Mucosa of stomach (tissue), 1 donor: ENCODE results near the gene INAFM2.

Source experiments
- H3K27me3 ChIP-seq: one replicate; pipeline ENCODE4 v1.7.0; 2013; ENCODE audit warnings: mild to moderate bottlenecking, low read length; ENCODE audit not compliant: control insufficient read depth, insufficient read depth
- H3K36me3 ChIP-seq: one replicate; pipeline ENCODE4 v1.7.0; 2013; ENCODE audit warnings: low read length; ENCODE audit not compliant: control insufficient read depth, insufficient read depth
- H3K4me1 ChIP-seq: one replicate; pipeline ENCODE4 v1.7.0; 2013; ENCODE audit warnings: mild to moderate bottlenecking, low read length; ENCODE audit not compliant: control insufficient read depth, insufficient read depth
- H3K4me3 ChIP-seq: one replicate; pipeline ENCODE4 v1.7.0; 2013; ENCODE audit warnings: low read length
- H3K9ac ChIP-seq: one replicate; pipeline ENCODE4 v1.7.0; 2013; ENCODE audit warnings: mild to moderate bottlenecking, low read length, moderate library complexity
- H3K9me3 ChIP-seq: one replicate; pipeline ENCODE4 v1.7.0; 2013; ENCODE audit warnings: mild to moderate bottlenecking, low read length, moderate library complexity; ENCODE audit not compliant: control insufficient read depth
- donor health status: Pancreatic carcinoma.

INAFM2 gene

GRCh38 chr15:40355976-40356585 is 32.6 kb downstream of the INAFM2 start:
- Histone ChIP-seq H3K4me3 (no peak overlapping the region), H3K9ac (no peak overlapping the region), H3K27me3 (no peaks in the 10 kb centered on the region), H3K36me3 (no peaks in the 10 kb centered on the region), H3K9me3 (no peaks in the 10 kb centered on the region), H3K4me1 (peaks cover 47% of the 10 kb centered on the region)

GRCh38 chr15:40357246-40357645 is 33.8 kb downstream of the INAFM2 start:
- Histone ChIP-seq H3K9ac (no peak overlapping the region), H3K4me3 (no peak overlapping the region), H3K4me1 (peaks cover 44% of the 10 kb centered on the region)

GRCh38 chr15:40357723-40358470 is 34.4 kb downstream of the INAFM2 start, which contains the start of gene DISP2:
Gene DISP2 (plus strand): TSS chr15:40358219. CDS start chr15:40358322, 103 bp downstream.
- Histone ChIP-seq H3K36me3 (no peaks in the 10 kb centered on the region), H3K27me3 (no peaks in the 10 kb centered on the region), H3K4me3 (no peak within 1 kb of the TSS), H3K4me1 (peaks cover 37% of the 10 kb centered on the region), H3K9me3 (no peaks in the 10 kb centered on the region), H3K9ac (no peak within 1 kb of the TSS)

More at GRCh38 chr15:40357246-40357645, 33.8 kb downstream of the INAFM2 start:
- Histone ChIP-seq H3K9me3 (no peaks in the 10 kb centered on the region), H3K27me3 (no peaks in the 10 kb centered on the region), H3K36me3 (no peaks in the 10 kb centered on the region)

- H3K27me3 ChIP-seq, result no peaks in the 10 kb centered on the region
- H3K36me3 ChIP-seq, result no peaks in the 10 kb centered on the region
- H3K4me3 ChIP-seq, result no peak overlapping the region
- no peaks in the 10 kb centered on the region for H3K9me3 ChIP-seq
- no peak overlapping the region for H3K9ac ChIP-seq
- H3K4me1 ChIP-seq, result peaks cover 33% of the 10 kb centered on the region
Measured at GRCh38 chr15:40358471-40359353, 35.2 kb downstream of the INAFM2 start.

GRCh38 chr15:40360015-40360414 is 36.5 kb downstream of the INAFM2 start:
- Histone ChIP-seq H3K27me3 (no peaks in the 10 kb centered on the region), H3K4me1 (peaks cover 33% of the 10 kb centered on the region), H3K9ac (no peak overlapping the region), H3K9me3 (no peaks in the 10 kb centered on the region), H3K4me3 (no peak overlapping the region), H3K36me3 (no peaks in the 10 kb centered on the region)

- Histone ChIP-seq H3K9me3 (no peaks in the 10 kb centered on the region), H3K9ac (no peak overlapping the region), H3K4me1 (peaks cover 35% of the 10 kb centered on the region), H3K27me3 (no peaks in the 10 kb centered on the region), H3K36me3 (peaks cover 4% of the 10 kb centered on the region), H3K4me3 (no peak overlapping the region)
Measured at GRCh38 chr15:40361640-40362039, 38.1 kb downstream of the INAFM2 start.

GRCh38 chr15:40363611-40364010 is 40.1 kb downstream of the INAFM2 start:
- Histone ChIP-seq H3K4me1 (peaks cover 36% of the 10 kb centered on the region), H3K27me3 (no peaks in the 10 kb centered on the region), H3K9ac (no peak overlapping the region), H3K9me3 (no peaks in the 10 kb centered on the region), H3K4me3 (no peak overlapping the region), H3K36me3 (peaks cover 4% of the 10 kb centered on the region)

GRCh38 chr15:40364251-40364650 is 40.8 kb downstream of the INAFM2 start:
- H3K9me3 ChIP-seq, result no peaks in the 10 kb centered on the region
- peaks cover 32% of the 10 kb centered on the region for H3K4me1 ChIP-seq
- H3K27me3 ChIP-seq, result no peaks in the 10 kb centered on the region
- peaks cover 4% of the 10 kb centered on the region for H3K36me3 ChIP-seq
- no peak overlapping the region for H3K9ac ChIP-seq
- H3K4me3 ChIP-seq, result no peak overlapping the region

- peaks cover 32% of the 10 kb centered on the region for H3K4me1 ChIP-seq
- H3K27me3 ChIP-seq, result no peaks in the 10 kb centered on the region
- peaks cover 4% of the 10 kb centered on the region for H3K36me3 ChIP-seq
- H3K9me3 ChIP-seq, result no peaks in the 10 kb centered on the region
- no peak overlapping the region for H3K9ac ChIP-seq
- no peak overlapping the region for H3K4me3 ChIP-seq
Measured at GRCh38 chr15:40365016-40365415, 41.5 kb downstream of the INAFM2 start.

- Histone ChIP-seq H3K4me1 (peaks cover 32% of the 10 kb centered on the region), H3K36me3 (peaks cover 4% of the 10 kb centered on the region), H3K9ac (no peak overlapping the region), H3K4me3 (no peak overlapping the region), H3K27me3 (no peaks in the 10 kb centered on the region), H3K9me3 (no peaks in the 10 kb centered on the region)
Measured at GRCh38 chr15:40365624-40366456, 42.3 kb downstream of the INAFM2 start.
